ENCODE results near the gene WSB1.

Gene WSB1

DNA sequence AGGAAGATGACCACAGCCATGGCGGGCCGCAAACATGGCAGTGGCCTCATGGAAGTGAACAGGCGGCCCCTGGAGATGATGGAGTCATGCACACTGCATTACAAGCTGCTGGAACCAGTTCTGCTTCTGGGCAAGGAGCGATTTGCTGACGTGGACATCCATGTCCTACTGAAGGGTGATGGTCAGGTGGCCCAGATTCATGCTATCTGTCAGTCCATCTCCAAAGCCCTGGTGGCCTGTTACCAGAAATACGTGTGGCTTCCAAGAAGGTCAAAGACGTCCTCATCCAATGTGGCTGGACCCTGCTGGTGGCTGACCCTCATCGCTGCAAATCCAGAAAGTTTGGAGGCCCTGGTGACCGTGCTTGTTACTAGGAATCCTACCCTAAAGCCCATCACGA lies 13.4 kb upstream of the WSB1 start:
- DNase-seq, result no peak

GRCh38 chr17:27281438-27281837 lies 12.5 kb upstream of the WSB1 start:
- DNase-seq, result no peak

GRCh38 chr17:27282054-27282551 lies 11.8 kb upstream of the WSB1 start:
- no peak for DNase-seq

GRCh38 chr17:27283060-27283459 lies 10.9 kb upstream of the WSB1 start:
- DNase-seq, result no peak

DNA sequence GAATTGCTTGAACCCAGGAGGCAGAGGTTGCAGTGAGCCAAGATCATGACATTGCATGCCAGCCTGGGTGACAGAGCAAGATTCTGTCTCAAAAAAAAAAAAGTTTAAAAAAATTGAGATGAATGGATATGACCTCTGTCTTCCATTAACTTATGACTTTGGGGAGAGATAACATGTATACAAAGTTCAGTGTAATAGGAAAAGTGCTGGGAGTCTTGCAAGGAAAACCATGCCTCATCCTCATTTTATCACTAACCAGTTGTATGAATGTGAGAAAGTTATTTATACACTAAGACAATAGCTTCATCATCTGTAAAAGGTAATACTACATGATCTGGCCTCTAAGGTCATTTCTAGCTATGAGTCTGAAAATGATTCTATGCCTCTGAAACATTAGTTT lies 10.2 kb upstream of the WSB1 start:
- DNase-seq, result no peak

GRCh38 chr17:27284811-27285415 lies 9.0 kb upstream of the WSB1 start:
- DNase-seq, result no peak

DNA sequence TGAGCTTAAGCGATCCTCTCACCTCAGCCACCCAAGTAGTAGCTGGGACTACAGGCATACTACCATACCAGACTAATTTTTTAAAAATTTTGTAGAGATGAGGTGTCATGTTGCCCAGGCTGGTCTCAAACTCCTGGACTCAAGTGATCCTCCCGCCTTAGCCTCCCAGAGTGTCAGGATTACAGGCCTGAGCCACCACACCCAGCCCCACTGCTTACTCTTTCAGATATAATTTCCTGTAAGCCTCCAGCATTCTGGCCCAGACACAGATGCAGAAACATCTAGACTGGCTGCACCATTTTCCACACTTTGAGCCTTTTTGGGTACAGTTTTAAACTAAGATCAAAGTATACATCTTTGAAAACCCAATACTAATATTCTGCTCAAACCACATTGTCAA lies 8.4 kb upstream of the WSB1 start:
- DNase-seq, result no peak

DNA sequence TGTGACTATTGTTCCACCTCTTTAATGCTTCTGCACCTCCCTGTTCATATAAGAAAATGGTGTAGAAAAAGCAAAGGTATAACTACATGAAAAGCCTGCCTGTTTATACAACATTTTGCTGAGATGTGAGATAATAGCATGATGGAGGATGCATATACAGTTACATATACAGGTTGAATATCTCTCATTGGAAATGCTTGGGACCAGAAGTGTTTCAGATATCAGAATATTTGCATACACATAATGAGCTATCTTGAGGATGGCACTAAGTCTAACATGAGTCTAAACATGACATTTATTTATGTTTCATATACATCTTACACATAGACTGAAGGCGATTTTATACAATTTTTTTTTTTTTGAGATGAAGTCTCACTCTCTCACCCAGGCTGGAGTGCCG lies 5.7 kb upstream of the WSB1 start:
- DNase-seq, result no peak

- DNase-seq, result no peak
Measured at GRCh38 chr17:27289856-27290255, 4.1 kb upstream of the WSB1 start.

DNA sequence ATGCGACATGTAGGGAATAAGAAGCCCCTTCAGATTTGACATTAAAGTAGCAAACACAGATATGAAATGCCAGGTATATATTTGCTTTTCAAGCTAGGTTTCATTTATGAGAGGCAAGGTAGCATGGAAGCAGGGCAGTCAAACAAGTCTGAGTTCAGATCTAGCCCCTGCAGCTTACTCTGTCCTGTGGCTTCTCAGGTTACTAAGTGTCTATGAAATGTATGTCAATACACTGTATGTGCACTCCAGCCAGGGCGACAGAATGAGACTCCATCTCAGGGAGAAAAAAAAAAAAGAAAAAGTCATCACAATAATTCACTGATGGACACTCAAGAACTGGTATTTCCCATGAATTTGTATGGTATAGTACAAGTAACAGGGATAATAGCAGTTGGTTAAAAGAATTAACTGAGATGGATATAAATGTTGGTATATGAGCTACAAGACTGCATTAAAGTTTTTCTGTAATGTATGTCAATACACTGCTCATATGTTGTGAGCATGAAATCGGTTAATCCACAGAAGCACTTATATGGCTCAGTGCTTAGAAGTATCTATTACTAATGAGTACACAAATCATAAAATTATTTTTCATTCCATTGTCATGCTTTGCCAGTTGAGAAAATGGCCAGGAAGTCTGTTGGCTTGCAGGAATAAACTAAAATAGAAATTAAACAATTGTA lies 2.9 kb upstream of the WSB1 start:
- DNase-seq, result no peak

GRCh38 chr17:27293359-27293897 lies 486 bp upstream of the WSB1 start:
- no peak for DNase-seq

GRCh38 chr17:27294689-27295630 lies 1.0 kb downstream of the WSB1 start:
- no peak for DNase-seq

GRCh38 chr17:27295945-27296344 lies 2.0 kb downstream of the WSB1 start:
- DNase-seq, result no peak

- DNase-seq, result no peak
Measured at GRCh38 chr17:27296428-27296979, 2.6 kb downstream of the WSB1 start.

DNA sequence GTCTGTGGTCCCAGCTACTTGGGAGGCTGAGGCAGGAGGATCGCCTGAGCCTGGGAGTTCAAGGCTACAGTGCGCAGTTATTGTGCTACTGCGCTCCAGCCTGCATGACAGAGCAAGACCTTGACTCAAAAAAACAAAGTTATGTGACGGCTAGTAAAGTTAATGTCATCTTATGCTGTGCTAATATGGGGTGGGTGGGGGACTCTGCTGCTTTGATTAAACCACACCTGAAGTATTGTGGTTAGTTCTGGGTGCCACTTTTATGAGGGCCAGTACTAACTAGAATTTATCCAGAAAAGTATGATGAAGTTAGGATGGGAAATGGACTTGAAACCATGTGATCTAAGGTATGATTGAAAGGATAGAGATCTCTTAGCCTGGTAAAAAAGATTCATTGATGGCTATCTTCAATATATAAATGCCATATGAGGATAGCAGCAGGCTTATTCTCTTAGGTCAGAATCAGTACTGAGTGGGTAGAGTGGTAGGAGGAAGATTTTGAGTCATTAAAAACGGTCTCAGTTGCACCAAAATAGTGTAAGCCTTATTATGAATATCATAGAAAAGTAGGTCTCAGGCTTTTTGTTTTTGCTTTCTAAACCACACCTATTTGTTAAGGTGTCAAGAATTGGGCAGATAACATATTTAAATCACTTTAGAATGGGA lies 5.6 kb downstream of the WSB1 start:
- no peak for DNase-seq

DNA sequence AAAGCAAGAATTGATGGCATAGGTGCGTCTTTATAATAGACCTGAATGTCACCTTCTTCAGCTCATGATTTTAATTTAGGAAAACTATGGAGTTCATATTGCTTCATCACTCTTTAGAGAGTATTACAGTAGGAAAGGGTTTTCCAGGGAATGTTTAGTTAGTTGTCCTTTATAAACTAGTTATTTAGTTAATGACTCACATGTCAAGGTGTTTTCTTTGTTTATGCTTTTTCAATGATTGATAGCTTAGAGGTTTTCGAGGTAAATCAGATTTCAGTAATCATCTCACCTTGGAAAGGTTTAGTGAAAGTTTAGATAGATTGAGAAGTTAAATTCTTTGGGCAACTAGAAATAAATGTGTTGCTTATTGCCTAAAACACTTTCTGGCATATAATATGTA lies 9.8 kb downstream of the WSB1 start:
- DNase-seq, result no peak

- no peak for DNase-seq
Measured at GRCh38 chr17:27306276-27306835, 12.4 kb downstream of the WSB1 start.

- DNase-seq, result no peak
Measured at GRCh38 chr17:27310565-27311110, 16.7 kb downstream of the WSB1 start.

- no peak for DNase-seq
Measured at GRCh38 chr17:27313301-27313700, 19.4 kb downstream of the WSB1 start.

GRCh38 chr17:27315322-27315721 lies 21.4 kb downstream of the WSB1 start:
- DNase-seq, result no peak

DNA sequence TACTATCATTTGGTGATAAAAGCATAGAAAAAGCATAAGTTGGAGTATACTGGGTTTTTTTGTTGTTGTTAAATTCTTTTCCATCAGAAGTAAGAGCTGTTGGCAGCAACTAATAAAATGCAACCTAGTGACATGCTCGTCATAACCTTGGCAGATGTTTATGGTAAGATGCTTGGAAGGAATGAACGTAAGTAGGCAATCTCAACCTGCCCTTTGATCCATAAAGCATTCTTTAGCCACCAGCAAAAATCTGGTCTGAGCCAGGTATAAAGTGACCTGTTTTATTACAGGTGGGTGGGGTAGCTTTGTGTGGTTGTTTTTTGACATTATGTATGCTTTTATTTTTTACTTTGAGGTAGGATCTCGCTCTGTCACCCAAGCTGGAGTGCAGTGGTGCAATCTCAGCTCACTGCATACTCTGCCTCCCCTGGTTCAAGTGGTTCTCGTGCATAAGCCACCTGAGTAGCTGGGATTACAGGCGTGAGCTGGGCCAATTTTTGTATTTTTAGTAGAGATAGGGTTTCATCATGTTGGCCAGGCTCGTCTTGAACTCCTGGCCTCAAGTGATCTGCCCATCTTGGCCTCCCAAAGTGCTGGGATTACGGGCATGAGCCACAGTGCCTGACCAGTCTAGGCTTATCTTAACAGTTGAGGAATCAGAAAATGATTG lies 22.0 kb downstream of the WSB1 start:
- DNase-seq, result no peak

Data from activated gamma-delta T cell (primary cell).